Activated naive CD4-positive, alpha-beta T cell treated with anti-CD3 and anti-CD28 coated beads, Interleukin-2, amount 10 ng/mL, durations not matched to agents 7 days and 5 days (primary cell): ENCODE results near the gene RHOH.

Experiments
- CTCF ChIA-PET: fragments of 350-600 bp; sonication (Branson Sonifier 250); formaldehyde crosslinking; loops from one replicate; lab custom pipeline; 2021; ENCODE audit warnings: antibody characterized with exemption; lab: Charles Lee
- DNase-seq: peaks from one replicate; pipeline ENCODE4 v3.0.0-alpha.2; 2020
- H3K27ac Mint-ChIP-seq: one replicate; pipeline ENCODE4 v1.8.0; 2021; ENCODE audit warnings: mild to moderate bottlenecking, moderate library complexity, mixed read lengths
- H3K27me3 Mint-ChIP-seq: one replicate; pipeline ENCODE4 v1.8.0; 2021; ENCODE audit warnings: mild to moderate bottlenecking, mixed read lengths
- H3K36me3 Mint-ChIP-seq: one replicate; pipeline ENCODE4 v1.8.0; 2021; ENCODE audit warnings: mixed read lengths
- H3K4me1 Mint-ChIP-seq: one replicate; pipeline ENCODE4 v1.8.0; 2021; ENCODE audit warnings: mixed read lengths
- H3K4me3 Mint-ChIP-seq: one replicate; pipeline ENCODE4 v1.8.0; 2021; ENCODE audit warnings: mild to moderate bottlenecking, moderate library complexity, mixed read lengths
- H3K9me3 Mint-ChIP-seq: one replicate; pipeline ENCODE4 v1.8.0; 2021; ENCODE audit warnings: mixed read lengths

Gene RHOH

GRCh38 chr4:40204507-40205258 is 7.9 kb downstream of the RHOH start:
- no peak for DNase-seq
- H3K4me1 Mint-ChIP-seq, result peaks cover 60% of the 10 kb centered on the region
- no peaks in the 10 kb centered on the region for H3K9me3 Mint-ChIP-seq
- peak overlapping the region; percentile 93 for H3K4me3 Mint-ChIP-seq
- CTCF ChIA-PET, result interaction anchor here (0.8 to 2.6 kb wide), 13 partner anchors 8 to 120 kb away, joined by 3 to 13 read pairs (median 5); partner anchors contain the start of gene RHOH
- peaks cover 79% of the 10 kb centered on the region for H3K36me3 Mint-ChIP-seq
- no peaks in the 10 kb centered on the region for H3K27me3 Mint-ChIP-seq
- peak overlapping the region; percentile 96 for H3K27ac Mint-ChIP-seq

DNA sequence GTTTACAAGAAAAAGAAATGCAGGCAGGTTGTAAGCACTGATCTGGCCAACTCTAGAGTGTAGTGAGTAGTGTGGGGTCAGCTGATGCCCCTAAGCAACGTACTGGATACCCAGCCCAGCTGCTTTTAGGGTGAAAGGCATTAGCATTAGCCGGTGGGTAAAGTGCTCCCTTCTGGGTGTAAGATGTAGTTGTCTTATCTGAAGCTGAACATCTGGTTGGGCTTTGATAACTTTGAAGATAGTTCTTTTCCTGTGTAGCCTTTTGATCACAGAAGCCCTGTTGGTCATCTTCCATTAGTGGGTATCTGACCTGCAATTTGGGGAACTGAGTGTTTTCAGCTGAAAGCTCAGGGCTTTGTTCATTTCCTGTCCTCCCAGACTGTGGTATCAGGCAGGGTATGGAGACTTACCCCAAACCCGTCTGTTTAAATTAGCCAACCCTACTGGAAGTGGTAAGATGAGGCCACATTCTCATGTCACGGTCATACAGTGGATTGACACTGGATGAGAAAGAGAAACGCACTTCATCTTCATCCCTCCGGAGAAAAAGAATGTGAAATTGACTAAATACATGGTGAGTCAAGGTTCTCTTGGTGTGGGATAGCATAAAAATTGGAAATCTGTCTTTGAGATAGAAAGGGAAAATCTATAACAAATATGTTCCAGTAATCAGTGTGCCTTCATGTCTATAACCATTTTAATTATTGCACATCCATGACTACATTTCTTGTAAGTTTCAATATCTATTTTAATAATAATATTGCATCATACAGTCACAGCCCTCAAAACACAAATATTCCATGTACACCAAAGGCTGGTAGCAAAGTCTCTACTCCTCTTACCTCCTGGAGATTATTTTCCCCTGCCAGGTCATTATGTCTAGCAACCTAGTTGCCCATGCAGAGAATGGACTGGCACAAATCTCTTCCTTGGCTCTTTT is 8.7 kb downstream of the RHOH start:
- Mint-ChIP-seq H3K27ac (peak overlapping the region; percentile 96), H3K9me3 (no peaks in the 10 kb centered on the region), H3K4me1 (peaks cover 69% of the 10 kb centered on the region), H3K4me3 (peak overlapping the region; percentile 93), H3K27me3 (no peaks in the 10 kb centered on the region), H3K36me3 (peaks cover 78% of the 10 kb centered on the region)
- peak; percentile 52 for DNase-seq
- CTCF ChIA-PET, result interaction anchor here (0.8 to 2.6 kb wide), 14 partner anchors 9 to 120 kb away, joined by 3 to 13 read pairs (median 5); partner anchors contain the start of gene RHOH

GRCh38 chr4:40206426-40206825 is 9.6 kb downstream of the RHOH start:
- Mint-ChIP-seq H3K27me3 (no peaks in the 10 kb centered on the region), H3K4me1 (peaks cover 73% of the 10 kb centered on the region), H3K36me3 (peaks cover 76% of the 10 kb centered on the region), H3K9me3 (no peaks in the 10 kb centered on the region), H3K4me3 (peak overlapping the region; percentile 93), H3K27ac (peak overlapping the region; percentile 96)
- no peak for DNase-seq
- CTCF ChIA-PET, result interaction anchor here (1.2 to 2.4 kb wide), 5 partner anchors 22 to 110 kb away, joined by 4 to 11 read pairs (median 6); no protein-coding TSS in a partner anchor

DNA sequence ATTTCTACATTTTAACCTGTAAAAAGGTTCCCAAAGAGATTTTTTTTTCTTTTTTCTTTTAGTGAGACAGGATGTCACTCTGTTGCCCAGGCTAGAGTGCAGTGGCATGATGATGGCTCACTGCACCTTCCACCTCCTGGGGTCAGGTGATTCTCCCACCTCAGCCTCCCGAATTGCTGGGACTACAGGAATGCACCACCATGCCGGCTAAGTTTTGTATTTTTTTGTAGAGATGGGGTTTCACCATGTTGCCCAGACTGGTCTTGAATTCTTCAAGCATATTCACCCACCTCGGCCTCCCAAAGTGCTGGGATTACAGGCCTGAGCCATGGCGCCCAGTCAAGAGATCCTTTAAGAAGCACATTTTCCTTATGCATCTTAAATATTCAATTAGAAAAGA is 12.6 kb downstream of the RHOH start:
- no peak for DNase-seq
- no peaks in the 10 kb centered on the region for H3K9me3 Mint-ChIP-seq
- H3K36me3 Mint-ChIP-seq, result peaks cover 81% of the 10 kb centered on the region
- H3K27me3 Mint-ChIP-seq, result no peaks in the 10 kb centered on the region
- peaks cover 85% of the 10 kb centered on the region for H3K4me1 Mint-ChIP-seq
- peak overlapping the region; percentile 85 for H3K27ac Mint-ChIP-seq
- peak overlapping the region; percentile 70 for H3K4me3 Mint-ChIP-seq
- CTCF ChIA-PET, result interaction anchor here (1.3 to 1.5 kb wide), 2 partner anchors 10 to 100 kb away, joined by 3 to 5 read pairs; no protein-coding TSS in a partner anchor

GRCh38 chr4:40210776-40211175 is 13.9 kb downstream of the RHOH start:
- H3K27ac Mint-ChIP-seq, result peak overlapping the region; percentile 50
- no peak for DNase-seq
- peaks cover 82% of the 10 kb centered on the region for H3K36me3 Mint-ChIP-seq
- peaks cover 85% of the 10 kb centered on the region for H3K4me1 Mint-ChIP-seq
- CTCF ChIA-PET, result interaction anchor here (1.1 to 1.3 kb wide), 2 partner anchors 8 to 9 kb away, joined by 3 to 5 read pairs; no protein-coding TSS in a partner anchor
- peak overlapping the region; percentile 52 for H3K4me3 Mint-ChIP-seq
- H3K27me3 Mint-ChIP-seq, result no peaks in the 10 kb centered on the region
- H3K9me3 Mint-ChIP-seq, result no peaks in the 10 kb centered on the region

DNA sequence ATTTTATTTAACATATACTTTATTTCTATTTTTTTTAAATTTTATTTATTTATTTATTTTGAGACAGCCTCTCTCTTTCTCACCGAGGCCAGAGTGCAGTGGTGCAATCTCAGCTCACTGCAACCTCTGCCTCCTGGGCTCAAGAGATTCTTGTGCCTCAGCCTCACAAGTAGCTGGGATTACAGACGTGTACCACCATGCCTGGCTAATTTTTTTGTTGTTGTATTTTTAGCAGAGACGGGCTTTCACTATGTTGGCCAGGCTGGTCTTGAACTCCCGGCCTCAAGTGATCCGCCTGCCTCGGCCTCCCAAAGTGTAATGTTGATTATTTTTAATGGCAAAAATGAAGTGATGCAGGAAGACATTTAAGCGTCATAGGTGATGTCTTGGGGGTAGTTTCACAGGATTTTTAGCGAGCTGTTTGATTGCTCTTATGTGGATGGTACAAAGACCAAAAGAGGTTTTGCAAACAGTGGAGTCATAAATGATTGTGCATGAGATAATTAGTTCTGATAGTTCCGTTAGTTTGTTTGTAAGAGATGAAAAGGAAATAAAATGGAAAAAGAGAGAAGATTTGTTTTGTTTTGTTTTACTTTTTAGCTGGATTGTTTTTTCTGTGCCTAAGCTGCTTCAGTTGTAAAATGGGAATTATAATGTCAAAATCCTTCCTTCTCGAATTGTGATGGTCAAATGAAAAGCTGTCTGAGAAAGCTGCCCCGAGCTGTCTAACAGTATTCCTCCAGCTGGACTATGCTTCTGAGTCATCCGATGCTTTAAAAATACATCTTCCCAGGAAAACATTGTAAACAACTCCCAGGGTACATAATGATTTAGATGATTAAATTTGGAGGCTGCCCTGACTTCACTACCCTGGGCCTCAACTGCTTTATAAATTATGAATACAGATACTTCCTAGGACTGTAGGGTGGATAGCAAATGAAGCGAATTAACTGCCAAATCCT is 14.7 kb downstream of the RHOH start:
- no peak for DNase-seq
- peaks cover 82% of the 10 kb centered on the region for H3K36me3 Mint-ChIP-seq
- H3K27me3 Mint-ChIP-seq, result no peaks in the 10 kb centered on the region
- H3K4me3 Mint-ChIP-seq, result peak overlapping the region; percentile 52
- CTCF ChIA-PET, result interaction anchor here (1.1 to 1.6 kb wide), 2 partner anchors 9 to 17 kb away, joined by 3 to 5 read pairs; no protein-coding TSS in a partner anchor
- H3K4me1 Mint-ChIP-seq, result peaks cover 86% of the 10 kb centered on the region
- peak overlapping the region; percentile 92 for H3K27ac Mint-ChIP-seq
- no peaks in the 10 kb centered on the region for H3K9me3 Mint-ChIP-seq

- Mint-ChIP-seq H3K9me3 (no peaks in the 10 kb centered on the region), H3K27me3 (no peaks in the 10 kb centered on the region), H3K4me3 (peak overlapping the region; percentile 52), H3K27ac (peak overlapping the region; percentile 92), H3K36me3 (peaks cover 87% of the 10 kb centered on the region), H3K4me1 (peaks cover 94% of the 10 kb centered on the region)
- DNase-seq, result no peak
- CTCF ChIA-PET, result interaction anchor here (0.6 to 1.6 kb wide), 4 partner anchors 16 to 1741 kb away, joined by 3 read pairs; no protein-coding TSS in a partner anchor
Observed at GRCh38 chr4:40212674-40213527, 16.1 kb downstream of the RHOH start.

DNA sequence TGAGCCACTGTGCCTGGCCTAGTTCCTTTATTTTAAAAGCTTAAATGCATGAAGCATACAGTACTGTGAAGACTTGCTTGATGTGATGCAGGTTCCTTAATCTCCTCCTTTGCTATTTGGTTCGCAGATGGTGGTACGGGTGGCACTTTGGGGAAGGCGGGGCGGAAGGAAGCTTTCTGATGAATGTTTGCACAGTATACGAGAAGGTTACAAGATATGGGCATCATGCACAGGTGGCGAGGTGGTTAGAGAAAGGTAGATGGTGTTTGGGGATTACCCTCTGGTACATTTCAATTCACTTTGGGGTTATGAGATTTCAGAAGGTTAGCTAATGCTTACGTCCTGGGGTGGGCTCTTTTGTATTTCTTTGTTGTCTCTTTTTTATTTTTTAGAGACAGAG is 17.2 kb downstream of the RHOH start:
- no peaks in the 10 kb centered on the region for H3K9me3 Mint-ChIP-seq
- peaks cover 98% of the 10 kb centered on the region for H3K4me1 Mint-ChIP-seq
- peak overlapping the region; percentile 52 for H3K4me3 Mint-ChIP-seq
- no peaks in the 10 kb centered on the region for H3K27me3 Mint-ChIP-seq
- peaks cover 88% of the 10 kb centered on the region for H3K36me3 Mint-ChIP-seq
- peak; percentile 57 for DNase-seq
- H3K27ac Mint-ChIP-seq, result peak overlapping the region; percentile 92
- CTCF ChIA-PET, result interaction anchor here (1.2 kb wide), 1 partner anchor 16 kb away, joined by 3 read pairs; no protein-coding TSS in a partner anchor

GRCh38 chr4:40214661-40215418 is 18.0 kb downstream of the RHOH start:
- Mint-ChIP-seq H3K9me3 (no peaks in the 10 kb centered on the region), H3K36me3 (peaks cover 88% of the 10 kb centered on the region), H3K27ac (peak overlapping the region; percentile 92), H3K4me3 (no peak overlapping the region), H3K27me3 (no peaks in the 10 kb centered on the region), H3K4me1 (peaks cover 99% of the 10 kb centered on the region)
- CTCF ChIA-PET, result interaction anchor here (1.1 kb wide), 1 partner anchor 12 kb away, joined by 3 read pairs; no protein-coding TSS in a partner anchor
- DNase-seq, result no peak

DNA sequence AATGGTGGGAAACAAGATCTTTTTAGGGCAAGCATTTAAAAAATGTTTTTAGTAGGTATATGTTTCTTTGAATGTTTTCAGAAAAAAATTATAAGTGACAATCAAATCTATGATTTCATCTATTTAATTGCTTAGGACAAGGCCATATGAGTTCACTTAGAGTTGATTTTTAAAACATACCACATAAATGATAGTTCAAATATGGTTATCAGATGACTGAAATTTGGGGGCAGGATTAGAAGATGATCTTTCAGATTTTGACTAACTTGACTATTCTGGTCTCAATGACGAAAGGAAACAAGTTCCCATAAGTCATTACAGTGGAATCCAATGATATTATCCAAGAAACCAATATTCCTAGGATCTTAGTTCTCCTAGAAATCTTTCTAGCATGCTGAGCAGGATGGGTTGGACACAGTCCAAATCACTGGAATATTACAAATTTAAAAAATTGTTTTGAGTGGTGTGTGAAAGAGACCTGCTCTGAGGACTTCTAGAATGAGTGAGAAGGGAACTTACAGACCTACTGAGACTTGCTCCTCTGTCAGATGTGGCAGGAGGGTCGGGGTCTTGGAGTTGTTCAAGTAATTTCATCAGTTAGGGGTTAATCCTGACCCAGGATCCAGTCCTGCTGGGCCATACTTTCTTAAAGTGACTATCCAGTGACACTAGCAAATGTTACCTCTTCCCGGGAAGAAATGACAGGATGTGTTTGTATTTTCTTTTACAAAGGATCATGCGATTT is 20.0 kb downstream of the RHOH start:
- H3K4me1 Mint-ChIP-seq, result peaks cover 98% of the 10 kb centered on the region
- peak overlapping the region; percentile 39 for H3K4me3 Mint-ChIP-seq
- peak overlapping the region; percentile 63 for H3K27ac Mint-ChIP-seq
- peaks cover 87% of the 10 kb centered on the region for H3K36me3 Mint-ChIP-seq
- CTCF ChIA-PET, result interaction anchor here (1.0 kb wide), 1 partner anchor 10 kb away, joined by 3 read pairs; no protein-coding TSS in a partner anchor
- no peak for DNase-seq
- no peaks in the 10 kb centered on the region for H3K27me3 Mint-ChIP-seq
- no peaks in the 10 kb centered on the region for H3K9me3 Mint-ChIP-seq

- Mint-ChIP-seq H3K36me3 (peaks cover 80% of the 10 kb centered on the region), H3K27ac (peak overlapping the region; percentile 73), H3K4me1 (peaks cover 94% of the 10 kb centered on the region), H3K9me3 (no peaks in the 10 kb centered on the region), H3K4me3 (no peak overlapping the region), H3K27me3 (no peaks in the 10 kb centered on the region)
- CTCF ChIA-PET, result interaction anchor here (0.6 to 1.7 kb wide), 3 partner anchors 62 to 95 kb away, joined by 3 to 5 read pairs (median 4); no protein-coding TSS in a partner anchor
- no peak for DNase-seq
Observed at GRCh38 chr4:40221744-40222143, 24.9 kb downstream of the RHOH start.
